ENCODE measurements around the gene BLOC1S1.
A peak's percentile ranks its signal among the peaks of the same experiment; 100 is the strongest.

Gene BLOC1S1

GRCh38 chr12:55695349-55695748 lies 20.5 kb upstream of the BLOC1S1 start:
- no peak for DNase-seq

- no peak for DNase-seq
These were observed 19.7 kb upstream of the BLOC1S1 start for GRCh38 chr12:55696141-55696540.

GRCh38 chr12:55696796-55697462 lies 18.9 kb upstream of the BLOC1S1 start:
- DNase-seq: no peak

- no peak for DNase-seq
These were observed 18.2 kb upstream of the BLOC1S1 start for GRCh38 chr12:55697686-55698085.

- DNase-seq: no peak
These were observed 17.4 kb upstream of the BLOC1S1 start for GRCh38 chr12:55698241-55698955.

GRCh38 chr12:55698965-55699364 lies 16.9 kb upstream of the BLOC1S1 start:
- DNase-seq: no peak

GRCh38 chr12:55699471-55700055 lies 16.3 kb upstream of the BLOC1S1 start:
- no peak for DNase-seq

GRCh38 chr12:55700255-55701018 lies 15.4 kb upstream of the BLOC1S1 start:
- no peak for DNase-seq

- no peak for DNase-seq
These were observed 13.0 kb upstream of the BLOC1S1 start for GRCh38 chr12:55702861-55703260.

GRCh38 chr12:55703288-55703687 lies 12.6 kb upstream of the BLOC1S1 start:
- no peak for DNase-seq

GRCh38 chr12:55703901-55704761 lies 11.7 kb upstream of the BLOC1S1 start:
- no peak for DNase-seq

GRCh38 chr12:55704824-55705718 lies 10.8 kb upstream of the BLOC1S1 start:
- no peak for DNase-seq

GRCh38 chr12:55705782-55706402 lies 10.0 kb upstream of the BLOC1S1 start:
- no peak for DNase-seq

GRCh38 chr12:55706568-55707218 lies 9.2 kb upstream of the BLOC1S1 start:
- DNase-seq: no peak

- peak; percentile 10 for DNase-seq
These were observed 8.6 kb upstream of the BLOC1S1 start for GRCh38 chr12:55707219-55707671.

- DNase-seq: peak; percentile 42
These were observed 7.8 kb upstream of the BLOC1S1 start, which contains the start of gene ITGA7 for GRCh38 chr12:55707841-55708694. ITGA7 (minus strand) TSS chr12:55707904; CDS start chr12:55707682, 222 bp downstream.

GRCh38 chr12:55708695-55709233 lies 7.1 kb upstream of the BLOC1S1 start:
- DNase-seq: no peak

GRCh38 chr12:55711786-55712553 lies 3.9 kb upstream of the BLOC1S1 start:
- no peak for DNase-seq

Data from CD4-positive, alpha-beta T cell treated with Interferon gamma for 1 hour (primary cell).